Stimulated activated CD8-positive, alpha-beta memory T cell treated with anti-CD3 and anti-CD28 coated beads, Interleukin-2, amount 100 ng/mL, for 1 hour (primary cell): ENCODE data around the gene MYO7B.
A peak's percentile ranks its signal among the peaks of the same experiment; 100 is the strongest.

Experiments
- DNase-seq, 2 donors: peaks; one replicate each; pipeline ENCODE4 v3.0.0-alpha.2; 2020; ENCODE audit warnings: low read depth in 2 of 2

Gene MYO7B

GRCh38 chr2:127648321-127648720 is 112.8 kb downstream of the MYO7B start:
- DNase-seq = no peak

DNA sequence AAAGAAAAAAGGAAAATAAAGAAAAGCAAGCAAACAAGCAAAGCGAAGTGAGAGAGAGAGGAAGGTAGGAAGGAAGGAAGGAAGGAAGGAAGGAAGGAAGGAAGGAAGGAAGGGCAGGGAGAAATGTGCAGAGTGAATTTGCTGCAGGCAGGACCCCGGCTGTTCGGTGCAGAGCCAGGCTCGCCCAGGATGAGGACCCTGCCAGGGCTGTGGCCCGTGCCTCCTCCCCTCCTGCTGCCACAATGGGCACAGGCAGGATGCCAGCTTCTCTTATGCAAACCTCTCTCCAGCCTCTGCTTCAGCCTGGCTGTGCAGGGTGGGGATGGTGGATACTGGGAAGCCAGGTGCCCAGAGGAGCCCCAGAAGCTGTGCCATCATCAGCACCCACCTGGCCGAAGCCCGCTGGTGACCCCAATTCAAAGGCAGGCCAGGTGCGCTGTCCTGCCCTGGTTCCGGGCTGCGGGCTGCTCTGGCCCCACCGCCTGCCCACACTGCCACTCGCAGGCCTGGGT is 113.7 kb downstream of the MYO7B start:
- no peak for DNase-seq

GRCh38 chr2:127649684-127650040 is 114.2 kb downstream of the MYO7B start:
- DNase-seq = peak; percentile 73 to 74

- no peak for DNase-seq
Observed at GRCh38 chr2:127650041-127650784, 114.7 kb downstream of the MYO7B start.

DNA sequence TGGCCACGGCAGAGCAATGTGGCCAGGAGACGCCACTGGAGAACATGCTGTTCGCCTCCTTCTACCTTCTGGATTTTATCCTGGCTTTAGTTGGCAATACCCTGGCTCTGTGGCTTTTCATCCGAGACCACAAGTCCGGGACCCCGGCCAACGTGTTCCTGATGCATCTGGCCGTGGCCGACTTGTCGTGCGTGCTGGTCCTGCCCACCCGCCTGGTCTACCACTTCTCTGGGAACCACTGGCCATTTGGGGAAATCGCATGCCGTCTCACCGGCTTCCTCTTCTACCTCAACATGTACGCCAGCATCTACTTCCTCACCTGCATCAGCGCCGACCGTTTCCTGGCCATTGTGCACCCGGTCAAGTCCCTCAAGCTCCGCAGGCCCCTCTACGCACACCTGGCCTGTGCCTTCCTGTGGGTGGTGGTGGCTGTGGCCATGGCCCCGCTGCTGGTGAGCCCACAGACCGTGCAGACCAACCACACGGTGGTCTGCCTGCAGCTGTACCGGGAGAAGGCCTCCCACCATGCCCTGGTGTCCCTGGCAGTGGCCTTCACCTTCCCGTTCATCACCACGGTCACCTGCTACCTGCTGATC is 115.4 kb downstream of the MYO7B start:
- no peak for DNase-seq

GRCh38 chr2:127651381-127651809 is 115.9 kb downstream of the MYO7B start:
- DNase-seq = no peak

DNA sequence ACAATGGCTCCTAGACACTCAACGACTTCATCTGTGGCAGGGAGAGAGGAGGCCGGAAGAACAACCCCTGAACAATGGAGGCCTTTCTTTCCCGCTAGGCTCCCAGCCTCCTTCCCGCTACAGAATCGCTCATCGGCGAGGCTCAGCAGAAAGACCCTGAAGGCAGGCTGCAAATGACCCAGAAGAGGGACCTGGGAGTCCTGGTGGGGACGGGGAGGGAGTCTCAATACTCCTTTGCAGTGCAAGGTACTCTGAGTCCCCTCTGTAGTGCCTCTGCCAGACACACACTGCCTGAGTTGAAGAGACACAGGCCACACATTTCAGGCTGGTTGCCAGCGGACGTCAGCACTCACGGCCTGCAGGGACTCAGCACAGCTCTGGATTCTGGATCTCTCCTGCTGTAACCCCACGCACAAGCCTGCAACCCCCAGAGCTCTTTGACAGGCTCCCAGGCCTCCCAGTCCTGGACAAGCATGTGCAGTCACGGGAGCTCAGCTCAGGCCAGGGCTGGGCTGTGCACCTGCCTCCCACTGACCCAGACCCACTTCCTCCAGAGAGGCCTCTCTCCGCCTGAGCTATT is 116.6 kb downstream of the MYO7B start:
- no peak for DNase-seq

GRCh38 chr2:127652786-127653357 is 117.4 kb downstream of the MYO7B start:
- no peak for DNase-seq

DNA sequence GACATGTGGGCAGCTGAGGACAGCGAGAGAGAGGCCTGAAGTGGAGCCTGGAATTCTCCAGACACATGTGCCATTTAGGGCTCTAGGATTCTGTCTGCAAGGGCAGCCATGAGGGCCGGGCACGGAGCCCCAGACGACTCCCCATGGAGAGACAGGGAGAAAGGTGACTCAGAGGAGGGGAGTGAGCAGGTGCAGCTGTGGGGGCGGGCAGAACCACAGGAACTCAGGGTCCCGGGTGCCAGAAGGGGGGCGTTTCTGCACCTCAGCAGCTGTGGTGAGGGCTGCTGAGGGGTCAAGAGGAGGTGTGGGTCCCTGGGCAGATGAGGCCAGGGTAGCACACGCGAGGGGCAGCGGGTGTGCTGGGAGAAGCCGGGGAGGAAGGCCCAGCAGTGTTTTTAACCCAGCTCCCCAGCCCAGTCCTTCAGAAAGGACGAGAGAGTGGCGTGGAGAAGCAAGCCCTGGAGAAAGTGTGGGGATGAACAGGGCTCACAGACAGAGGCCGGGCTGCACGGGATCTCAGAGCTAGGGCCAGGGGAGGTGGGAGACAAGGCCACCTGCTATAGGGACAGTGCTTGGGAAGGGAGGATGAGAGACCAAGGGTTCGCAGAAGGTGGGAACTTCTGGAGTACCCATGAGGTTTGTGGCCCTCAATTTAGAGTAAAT is 118.1 kb downstream of the MYO7B start:
- no peak for DNase-seq

GRCh38 chr2:127654084-127654837 is 118.8 kb downstream of the MYO7B start:
- DNase-seq = no peak

GRCh38 chr2:127654838-127655175 is 119.3 kb downstream of the MYO7B start:
- no peak for DNase-seq

DNA sequence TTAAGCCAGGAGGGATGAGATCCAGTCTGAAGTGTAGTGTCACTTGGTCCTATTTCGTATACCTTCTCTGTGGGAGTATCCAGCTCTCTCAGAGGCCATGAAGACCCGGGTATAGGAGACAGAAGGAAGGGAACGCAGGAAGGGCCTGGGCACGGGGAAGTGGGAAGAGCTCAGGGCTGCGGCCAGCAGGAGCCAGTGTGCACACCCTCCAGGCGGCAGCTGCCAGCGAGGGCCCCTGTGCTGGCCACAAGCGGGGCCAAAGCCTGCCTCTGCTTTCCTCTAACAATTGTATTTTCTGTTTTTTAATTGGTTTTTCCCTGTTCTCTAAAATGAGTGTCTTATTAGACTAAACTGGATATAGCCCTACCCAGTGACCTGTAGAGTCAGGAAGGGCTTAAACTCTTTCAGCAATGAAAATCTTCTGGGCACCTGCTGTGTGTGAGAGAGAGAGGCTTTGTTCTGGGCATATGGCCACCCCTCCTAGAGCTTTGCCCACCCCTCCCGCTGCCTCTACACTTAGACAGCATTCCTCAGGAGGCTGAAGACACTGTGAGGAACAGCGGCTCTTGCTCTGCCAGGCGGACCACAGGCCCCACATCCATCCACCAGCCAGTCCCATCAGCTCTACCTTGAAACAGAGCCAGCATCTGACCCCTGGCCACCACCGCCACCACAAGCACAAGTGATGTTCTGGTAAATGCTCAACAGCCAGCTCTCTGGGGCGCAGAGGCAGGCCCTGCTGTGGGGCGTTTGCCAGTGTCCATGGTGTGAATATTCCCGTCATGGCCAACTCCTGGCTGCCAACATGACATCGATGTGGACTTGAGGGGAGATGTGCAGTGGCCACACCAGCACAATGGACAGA is 120.0 kb downstream of the MYO7B start:
- DNase-seq = no peak

DNA sequence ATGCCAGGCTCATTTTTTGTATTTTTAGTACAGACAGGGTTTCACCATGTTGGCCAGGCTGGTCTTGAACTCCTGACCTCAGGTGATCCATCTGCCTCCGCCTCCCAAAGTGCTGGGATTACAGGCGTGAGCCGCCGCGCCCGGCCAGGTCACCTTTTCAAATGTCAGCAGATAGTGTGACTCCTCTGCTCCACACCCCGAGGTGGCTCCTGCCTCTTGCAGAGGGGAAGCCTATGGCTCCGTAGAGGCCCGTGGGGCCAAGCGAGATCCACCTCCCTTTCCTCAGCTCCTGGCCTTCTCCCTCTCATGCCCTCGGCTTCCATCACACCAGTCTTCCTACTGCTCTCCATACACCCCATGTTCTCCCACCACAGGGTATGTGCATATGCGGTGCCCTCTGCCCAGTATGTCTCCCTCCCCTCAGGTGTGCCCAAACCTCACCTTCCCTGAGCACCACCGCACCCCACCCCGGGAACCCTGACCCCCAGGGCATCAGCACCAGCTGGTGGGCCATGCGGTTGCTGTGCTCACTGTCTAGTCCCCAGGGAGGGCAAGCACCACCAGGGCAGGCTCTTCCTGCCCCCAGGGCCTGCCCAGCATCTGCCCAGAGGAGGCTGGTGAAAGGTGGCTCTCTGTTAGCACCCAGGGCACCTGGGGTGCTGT is 121.2 kb downstream of the MYO7B start:
- DNase-seq = no peak

- DNase-seq = no peak
Observed at GRCh38 chr2:127657232-127657595, 121.7 kb downstream of the MYO7B start.

- DNase-seq = no peak
Observed at GRCh38 chr2:127658146-127658545, 122.7 kb downstream of the MYO7B start.

- no peak for DNase-seq
Observed at GRCh38 chr2:127658641-127659407, 123.3 kb downstream of the MYO7B start.

GRCh38 chr2:127659408-127660290 is 124.2 kb downstream of the MYO7B start:
- DNase-seq = no peak

DNA sequence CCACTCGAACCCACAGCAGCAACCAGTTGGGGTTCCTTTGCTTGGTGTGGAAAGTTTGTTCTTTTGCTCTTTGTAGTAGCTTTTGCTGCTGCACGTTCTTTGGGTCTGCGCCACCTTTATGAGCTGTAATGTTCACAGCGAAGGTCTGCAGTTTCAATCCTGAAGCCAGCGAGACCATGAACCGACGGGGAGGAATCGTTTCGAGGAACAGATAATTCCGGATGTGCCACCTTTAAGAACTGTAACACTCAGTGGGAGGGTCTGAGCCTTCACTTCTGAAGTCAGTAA is 124.8 kb downstream of the MYO7B start:
- no peak for DNase-seq
